Stimulated activated naive CD8-positive, alpha-beta T cell treated with anti-CD3 and anti-CD28 coated beads, Interleukin-15, amount 100 ng/mL, for 72 hours (primary cell): Measurements from ENCODE around the gene LAMTOR2.
"Not testable (repeated sequence)": the region's sequence is repeated elsewhere in the genome, so short reads cannot be mapped to it uniquely, and the experiment has no call there.

Source experiments
- ATAC-seq: fragments of 150-1000 bp; cut with Tn5 transposase; 2 replicates; pipeline ENCODE4 v1.10.0; 2021; ENCODE audit warnings: mild to moderate bottlenecking, moderate library complexity
- DNase-seq, 2 donors: peaks; one replicate each; pipeline ENCODE4 v3.0.0; 2021 to 2022
- H3K27ac Mint-ChIP-seq, 2 donors: one replicate each; pipeline ENCODE4 v1.8.0; 2022; ENCODE audit warnings: mild to moderate bottlenecking in 2 of 2, mixed read lengths in 2 of 2, moderate library complexity in 2 of 2
- H3K27me3 Mint-ChIP-seq: one replicate; pipeline ENCODE4 v1.8.0; 2022; ENCODE audit warnings: mixed read lengths
- H3K4me1 Mint-ChIP-seq: one replicate; pipeline ENCODE4 v1.8.0; 2022; ENCODE audit warnings: mild to moderate bottlenecking, mixed read lengths
- H3K4me3 Mint-ChIP-seq, 2 donors: one replicate each; pipeline ENCODE4 v1.8.0; 2022; ENCODE audit warnings: mild to moderate bottlenecking in 2 of 2, mixed read lengths in 2 of 2, moderate library complexity in 1 of 2
- H3K9me3 Mint-ChIP-seq, 2 donors: one replicate each; pipeline ENCODE4 v1.8.0; 2022; ENCODE audit warnings: mixed read lengths in 2 of 2

Gene LAMTOR2

GRCh38 chr1:156034991-156035390, 19.6 kb upstream of the LAMTOR2 start:
- not testable (repeated sequence) for H3K9me3 Mint-ChIP-seq, H3K4me1 Mint-ChIP-seq, H3K27ac Mint-ChIP-seq, H3K4me3 Mint-ChIP-seq, ATAC-seq, H3K27me3 Mint-ChIP-seq, DNase-seq

DNA sequence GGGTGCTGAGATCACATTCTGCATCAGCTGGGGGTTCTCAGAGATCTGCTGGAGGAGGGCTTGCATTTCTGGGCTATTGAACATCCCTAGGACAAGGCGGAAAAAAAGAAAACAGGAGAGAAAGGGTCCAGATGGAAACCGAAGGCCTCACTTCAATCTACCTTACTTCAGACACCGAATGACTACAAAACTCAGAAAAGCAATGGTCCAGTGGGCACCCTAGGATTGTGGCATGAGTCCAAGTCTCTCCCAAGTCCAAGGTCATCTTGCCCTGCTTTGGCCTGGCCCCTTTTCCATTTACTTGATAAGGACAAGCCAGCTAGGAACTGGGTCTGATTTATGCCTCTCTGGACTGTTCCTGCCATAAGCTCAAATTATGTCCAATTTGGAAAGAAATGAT, 11.8 kb upstream of the LAMTOR2 start:
- no peaks in the 10 kb centered on the region for H3K9me3 Mint-ChIP-seq
- no peak overlapping the region for H3K4me3 Mint-ChIP-seq

DNA sequence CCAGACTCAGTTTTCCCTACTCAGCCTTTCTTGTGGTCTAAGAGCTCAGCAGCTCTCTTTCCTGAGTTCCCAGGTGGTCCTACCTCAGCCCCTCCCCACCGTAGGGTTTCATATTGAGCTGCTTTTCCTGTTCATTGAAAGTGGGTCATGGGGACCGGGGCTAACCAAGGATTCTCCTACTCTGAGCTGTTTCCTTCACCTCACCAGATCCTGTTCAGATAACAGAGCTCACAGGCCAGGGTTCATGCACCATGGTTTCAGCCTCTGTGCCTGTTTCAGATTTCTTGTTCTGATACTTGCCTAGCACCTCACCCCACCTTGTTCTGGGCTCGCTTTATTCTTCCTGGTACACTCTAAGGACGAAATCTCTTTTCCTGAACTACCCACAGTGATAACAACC, 9.5 kb upstream of the LAMTOR2 start:
- ATAC-seq (no peak), DNase-seq (no peak)
- Mint-ChIP-seq H3K4me3 (no peak overlapping the region), H3K4me1 (peaks cover 7% of the 10 kb centered on the region), H3K9me3 (no peaks in the 10 kb centered on the region), H3K27me3 (no peaks in the 10 kb centered on the region), H3K27ac (peak overlapping the region in 1 of 2 donors; percentile 49)

More for the DNA sequence above, 11.8 kb upstream of the LAMTOR2 start:
- H3K27ac Mint-ChIP-seq = no peak overlapping the region
- DNase-seq (no peak), ATAC-seq (no peak)
- H3K27me3 Mint-ChIP-seq = no peaks in the 10 kb centered on the region
- peaks cover 7% of the 10 kb centered on the region for H3K4me1 Mint-ChIP-seq

GRCh38 chr1:156048663-156049258, 5.8 kb upstream of the LAMTOR2 start:
- H3K4me3 Mint-ChIP-seq = no peak overlapping the region
- H3K4me1 Mint-ChIP-seq = peaks cover 21% of the 10 kb centered on the region
- ATAC-seq = no peak
- no peak for DNase-seq
- H3K27me3 Mint-ChIP-seq = no peaks in the 10 kb centered on the region
- H3K9me3 Mint-ChIP-seq = no peaks in the 10 kb centered on the region
- H3K27ac Mint-ChIP-seq = no peak overlapping the region

DNA sequence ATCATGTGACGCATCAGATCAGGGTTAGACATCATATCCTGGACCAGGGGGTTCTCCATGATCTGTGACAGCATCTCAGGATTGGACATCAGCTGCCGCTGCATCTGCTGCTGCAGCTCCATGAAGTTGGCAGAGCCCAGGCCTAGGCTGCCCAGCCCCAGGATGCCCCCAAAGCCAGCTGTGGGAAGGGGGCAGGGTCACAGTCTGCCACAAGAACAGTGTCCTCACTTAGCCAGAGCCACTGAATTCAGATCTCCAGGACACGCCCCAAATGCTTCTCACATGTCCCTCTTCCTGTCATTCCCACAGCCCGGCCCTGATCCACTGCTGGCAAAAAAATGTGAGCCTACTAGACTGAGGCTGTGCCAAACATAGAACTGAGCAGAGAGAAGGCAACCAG, 4.2 kb upstream of the LAMTOR2 start:
- peaks cover 25% of the 10 kb centered on the region for H3K4me1 Mint-ChIP-seq
- H3K27ac Mint-ChIP-seq = peak overlapping the region in 1 of 2 donors; percentile 12
- H3K27me3 Mint-ChIP-seq = no peaks in the 10 kb centered on the region
- no peaks in the 10 kb centered on the region for H3K9me3 Mint-ChIP-seq
- ATAC-seq = no peak
- DNase-seq = no peak
- H3K4me3 Mint-ChIP-seq = no peak overlapping the region

- Mint-ChIP-seq H3K4me3 (no peak overlapping the region), H3K4me1 (peaks cover 32% of the 10 kb centered on the region), H3K9me3 (no peaks in the 10 kb centered on the region), H3K27me3 (no peaks in the 10 kb centered on the region), H3K27ac (no peak overlapping the region)
- ATAC-seq = no peak
- no peak for DNase-seq
Observed at GRCh38 chr1:156051011-156051725, 3.4 kb upstream of the LAMTOR2 start.

DNA sequence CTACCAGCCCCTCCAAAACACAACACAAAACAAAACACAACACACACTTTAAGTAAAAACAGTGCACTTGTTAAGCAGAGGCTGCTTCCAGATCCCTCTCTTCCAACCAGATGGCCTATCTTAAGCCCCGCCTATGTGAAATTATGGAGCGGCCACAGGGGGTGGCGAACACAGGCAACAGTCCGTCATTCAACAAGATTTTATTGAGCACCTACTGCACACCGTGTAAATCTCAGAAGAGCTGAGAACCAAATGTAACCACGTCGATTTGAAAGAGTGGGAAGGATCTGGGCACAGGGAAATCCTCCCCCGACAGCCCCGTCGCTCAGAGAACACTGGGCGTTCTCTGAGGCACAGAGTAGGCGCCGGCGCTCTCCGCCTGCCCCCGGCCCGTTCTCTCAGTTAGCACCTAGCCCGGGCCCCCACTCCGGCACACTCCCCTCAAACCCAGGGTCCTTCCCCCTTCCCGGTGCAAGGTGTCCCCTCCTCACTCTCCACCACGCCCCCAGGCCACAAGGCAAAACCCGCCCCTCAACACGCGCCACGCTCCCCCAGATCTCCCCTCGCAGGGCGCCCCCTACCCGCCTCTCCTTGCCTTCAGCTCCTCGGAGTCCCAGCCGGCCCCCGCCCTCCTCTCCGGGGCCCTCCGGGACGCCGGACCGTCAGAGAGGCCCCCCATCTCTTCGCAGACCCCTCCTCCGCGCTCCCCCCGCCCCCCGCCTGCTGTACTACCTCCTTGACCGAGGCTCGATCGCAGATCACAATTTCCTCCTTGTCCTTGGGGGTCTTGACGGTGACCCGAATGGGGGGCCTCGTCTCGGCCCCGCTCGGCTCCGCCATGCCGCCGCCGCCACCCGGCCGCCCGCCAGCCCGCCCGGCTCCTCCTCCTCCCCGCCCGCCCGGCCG, 1.5 kb upstream of the LAMTOR2 start:
- peak; percentile 69 to 73 for DNase-seq
- peaks cover 38% of the 10 kb centered on the region for H3K4me1 Mint-ChIP-seq
- H3K4me3 Mint-ChIP-seq = peak overlapping the region; percentile 89 to 97
- H3K27ac Mint-ChIP-seq = peak overlapping the region; percentile 77 to 80
- H3K9me3 Mint-ChIP-seq = no peaks in the 10 kb centered on the region
- peak; percentile 57 for ATAC-seq
- H3K27me3 Mint-ChIP-seq = no peaks in the 10 kb centered on the region

DNA sequence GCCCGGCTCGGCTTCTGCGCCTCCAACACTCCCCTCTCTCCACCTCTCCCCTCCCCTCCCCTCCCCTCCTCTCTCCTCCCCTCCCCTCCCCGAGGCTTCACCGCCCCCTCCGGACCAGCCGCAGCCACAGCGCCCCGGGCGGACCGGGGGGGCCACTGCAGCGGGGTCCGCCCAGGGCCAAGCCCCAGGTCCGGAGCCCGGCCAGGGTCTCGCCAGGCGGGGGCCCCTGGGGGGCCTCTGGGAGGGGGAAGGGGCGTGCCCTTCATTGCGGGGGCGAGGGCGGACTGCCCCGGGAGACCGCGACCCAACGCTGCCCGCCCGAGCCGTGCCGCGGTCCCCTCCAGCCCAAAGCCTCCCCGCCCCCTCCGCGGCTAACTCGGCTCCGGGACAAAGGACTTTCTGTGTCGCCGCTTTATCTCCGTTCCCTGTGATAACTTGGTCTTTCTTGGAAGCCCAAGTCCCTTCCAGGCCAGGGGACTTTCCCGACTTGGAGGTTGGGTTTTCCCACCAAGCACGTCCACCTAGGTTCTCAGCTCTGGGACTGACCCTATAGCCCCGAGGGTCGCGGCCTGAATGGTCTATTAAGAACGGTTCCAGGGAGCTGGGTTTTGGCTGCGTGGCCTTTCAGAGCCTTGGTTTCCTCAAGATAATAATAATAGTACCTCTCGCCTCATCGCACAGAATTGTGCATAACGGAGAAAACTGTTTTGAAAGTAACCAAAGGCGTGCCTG, 648 bp upstream of the LAMTOR2 start, which contains the start of gene UBQLN4:
TSS of gene UBQLN4 (minus strand) at position 31 of the 732 bp plus-strand sequence. CDS start 97 bp downstream, outside the sequence.
- H3K4me1 Mint-ChIP-seq = peaks cover 38% of the 10 kb centered on the region
- ATAC-seq = peak; percentile 73
- H3K27me3 Mint-ChIP-seq = no peaks in the 10 kb centered on the region
- H3K4me3 Mint-ChIP-seq = peak within 1 kb of the TSS; percentile 98 to 99
- H3K9me3 Mint-ChIP-seq = no peaks in the 10 kb centered on the region
- peak; percentile 88 to 90 for DNase-seq
- peak within 1 kb of the TSS; percentile 95 to 98 for H3K27ac Mint-ChIP-seq

DNA sequence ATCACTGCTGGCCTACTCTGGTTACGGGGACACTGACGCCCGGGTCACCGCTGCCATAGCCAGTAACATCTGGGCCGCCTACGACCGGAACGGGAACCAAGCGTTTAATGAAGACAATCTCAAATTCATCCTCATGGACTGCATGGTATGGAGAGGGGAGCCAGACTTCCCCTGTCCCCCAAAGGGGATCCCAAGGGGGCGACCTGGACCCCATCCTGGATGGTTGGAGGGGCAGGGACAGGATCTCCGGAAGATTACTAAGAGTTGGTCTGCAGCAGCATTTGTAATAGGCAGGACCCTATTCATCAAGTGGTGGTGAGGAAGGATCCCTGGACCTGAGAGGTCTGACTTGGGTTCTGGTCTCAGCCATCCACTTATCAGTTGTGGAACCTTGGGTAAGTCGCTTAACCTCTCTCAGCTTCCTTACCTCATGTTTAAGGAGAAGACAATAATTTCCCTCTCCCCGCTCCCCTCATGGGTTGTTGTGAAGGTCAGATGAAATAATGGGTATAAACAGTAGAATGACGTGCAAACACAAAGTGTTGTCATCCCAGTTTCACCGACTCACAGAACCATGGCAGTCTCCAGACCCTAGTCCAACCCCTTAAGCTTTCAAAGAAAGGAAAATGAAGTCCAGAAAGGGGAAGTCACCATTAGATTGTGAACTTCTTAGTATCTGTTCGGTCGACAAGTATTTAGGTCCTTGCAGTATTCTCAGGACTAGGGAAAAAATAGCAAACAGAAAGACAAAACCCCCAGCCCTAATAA, 883 bp downstream of the LAMTOR2 start:
- Mint-ChIP-seq H3K27me3 (no peaks in the 10 kb centered on the region), H3K9me3 (no peaks in the 10 kb centered on the region), H3K4me3 (peak overlapping the region; percentile 98 to 99), H3K27ac (peak overlapping the region; percentile 95 to 98), H3K4me1 (peaks cover 38% of the 10 kb centered on the region)
- DNase-seq (no peak), ATAC-seq (no peak)

DNA sequence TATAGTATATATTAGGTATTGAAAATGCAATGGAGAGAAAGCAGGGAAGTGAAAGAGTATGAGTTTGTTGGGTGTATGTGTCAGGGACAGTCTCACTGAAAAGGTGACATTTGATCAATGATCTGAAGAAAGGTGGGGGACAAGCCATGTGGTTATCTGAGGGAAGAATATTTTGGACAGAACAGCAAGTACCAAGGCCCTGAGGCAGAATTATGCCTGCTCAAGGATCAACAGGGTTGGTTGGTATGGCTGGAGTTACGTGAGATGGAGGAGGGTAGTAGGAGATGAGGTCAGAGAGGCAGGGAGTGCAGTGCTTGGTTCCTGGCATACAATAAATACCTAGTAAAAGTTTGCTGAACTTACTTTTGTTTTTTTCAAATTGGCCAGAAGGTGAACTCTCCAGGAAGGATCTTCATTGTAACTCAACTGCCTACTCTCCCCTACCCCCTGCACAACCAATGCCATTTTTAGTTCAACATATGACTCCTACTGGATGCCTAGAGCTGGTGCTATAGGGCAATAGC, 1.8 kb downstream of the LAMTOR2 start:
- Mint-ChIP-seq H3K4me1 (peaks cover 33% of the 10 kb centered on the region), H3K4me3 (no peak overlapping the region)

GRCh38 chr1:156060937-156061636, 6.5 kb downstream of the LAMTOR2 start, which contains the start of gene RAB25:
TSS of gene RAB25 (plus strand) at chr1:156061160. CDS start at chr1:156061401, 241 bp downstream.
- no peaks in the 10 kb centered on the region for H3K9me3 Mint-ChIP-seq
- DNase-seq (no peak), ATAC-seq (no peak)
- peaks cover 20% of the 10 kb centered on the region for H3K4me1 Mint-ChIP-seq
- peak within 1 kb of the TSS in 1 of 2 donors; percentile 5 for H3K4me3 Mint-ChIP-seq
- H3K27me3 Mint-ChIP-seq = no peaks in the 10 kb centered on the region
- H3K27ac Mint-ChIP-seq = peak within 1 kb of the TSS; percentile 24 to 83

More for the DNA sequence above, 1.8 kb downstream of the LAMTOR2 start:
- H3K9me3 Mint-ChIP-seq = no peaks in the 10 kb centered on the region
- no peak overlapping the region for H3K27ac Mint-ChIP-seq
- H3K27me3 Mint-ChIP-seq = no peaks in the 10 kb centered on the region
- no peak for DNase-seq
- ATAC-seq = no peak

DNA sequence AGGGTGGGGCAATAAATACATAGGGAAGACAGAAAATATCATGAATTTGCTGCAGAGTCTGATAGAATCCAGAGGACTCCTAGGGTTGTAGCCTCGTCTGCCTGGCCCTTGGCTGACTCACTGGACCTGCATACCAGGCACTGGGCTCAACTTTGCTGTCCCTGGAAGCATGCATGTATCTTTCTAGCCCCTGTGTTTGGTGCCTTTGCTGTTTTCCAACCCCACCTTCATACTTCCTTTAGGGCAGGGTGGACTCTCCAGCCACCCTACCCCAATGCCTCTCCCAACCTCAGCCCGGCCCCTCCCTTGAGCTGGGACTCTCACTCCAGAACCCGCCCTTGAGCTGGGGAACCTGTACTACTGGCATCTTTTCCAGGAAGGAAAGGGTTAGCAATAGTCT, 7.6 kb downstream of the LAMTOR2 start:
- Mint-ChIP-seq H3K9me3 (no peaks in the 10 kb centered on the region), H3K4me1 (peaks cover 19% of the 10 kb centered on the region), H3K27me3 (no peaks in the 10 kb centered on the region), H3K27ac (no peak overlapping the region), H3K4me3 (no peak overlapping the region)
- DNase-seq (no peak), ATAC-seq (no peak)

GRCh38 chr1:156063997-156064285, 9.4 kb downstream of the LAMTOR2 start:
- no peak for DNase-seq
- no peak for ATAC-seq
- Mint-ChIP-seq H3K4me3 (no peak overlapping the region), H3K4me1 (peaks cover 19% of the 10 kb centered on the region), H3K27ac (no peak overlapping the region), H3K9me3 (no peaks in the 10 kb centered on the region), H3K27me3 (no peaks in the 10 kb centered on the region)

DNA sequence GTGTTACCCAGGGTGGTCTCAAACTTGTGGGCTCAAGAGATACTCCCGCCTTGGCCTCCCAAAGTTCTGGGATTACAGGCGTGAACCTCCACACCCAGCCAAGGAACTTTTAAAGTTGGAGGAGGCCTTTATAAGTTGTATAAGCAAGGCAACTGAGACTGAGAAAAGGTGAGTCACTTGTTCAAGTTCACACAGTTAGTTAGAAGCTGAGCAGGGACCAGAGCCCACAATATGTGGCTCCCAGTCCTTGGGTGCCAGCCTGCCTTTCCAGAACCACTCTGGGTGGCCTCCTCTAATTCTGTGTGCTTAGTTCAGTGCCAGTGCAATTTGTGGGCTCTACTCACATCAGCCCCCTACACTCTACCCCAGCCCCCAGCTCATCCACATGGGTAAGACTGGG, 10.0 kb downstream of the LAMTOR2 start:
- Mint-ChIP-seq H3K27me3 (no peaks in the 10 kb centered on the region), H3K4me3 (no peak overlapping the region), H3K4me1 (peaks cover 19% of the 10 kb centered on the region), H3K27ac (peak overlapping the region in 1 of 2 donors; percentile 49), H3K9me3 (no peaks in the 10 kb centered on the region)
- DNase-seq = no peak
- ATAC-seq = peak; percentile 42
